K562 (cell line): ENCODE data around the gene ACADL. TPM values are rescaled to one million over a fixed set of nuclear protein-coding genes. Genes with fewer than 3 reads are reported as not detected.

Experiments used
- ATAC-seq: fragments of 200-7000 bp; cut with Tn5 transposase; 3 replicates; pipeline ENCODE4 v1.9.1; 2020; ENCODE audit warnings: moderate library complexity
- BruUV-seq: library from RNA; stranded (reverse); fragments of 400-500 nt; replicated peaks from 2 replicates; lab custom pipeline; 2021; lab: Mats Ljungman, UMichigan
- CTCF ChIA-PET: fragments of 300-600 bp; formaldehyde crosslinking; extraction: SDS; loops from one replicate; lab custom pipeline; 2021; ENCODE audit warnings: low intra/inter-chr PET ratio; lab: Yijun Ruan, JAX
- POLR2A ChIA-PET: fragments of 300-600, 350-650 bp; sonication (Branson Sonifier 250); formaldehyde crosslinking; extraction: SDS; loops from one replicate; lab custom pipeline; 2021; ENCODE audit warnings: antibody characterized with exemption, inconsistent platforms; lab: Yijun Ruan, JAX
- DNase-seq, 4 experiments: peaks; one replicate each; pipeline versions ENCODE4 v3.0.0 to v3.0.0-alpha.2; 2011 to 2018; ENCODE audit warnings: low spot score in 3 of 4, mixed read lengths in 3 of 4; ENCODE audit errors: extremely low read depth in 1 of 4
- FAIRE-seq: peaks from 2 replicates; lab custom pipeline; 2011; peaks lifted over from hg19 to GRCh38; lab: Jason Lieb, UNC
- H2AFZ ChIP-seq: 2 replicates; pipeline ENCODE4 v1.6.0; 2011; ENCODE audit warnings: low read depth, low read length, control low read depth, inconsistent platforms
- H3K27ac ChIP-seq: fragments of 200-600 bp; 3 replicates; pipeline ENCODE4 v1.8.0; 2011; ENCODE audit warnings: low read depth, mild to moderate bottlenecking, control low read depth, inconsistent platforms, low read length, moderate library complexity, mixed read lengths; ENCODE audit errors: extremely low read depth
- H3K27me3 ChIP-seq, 2 experiments: fragments of 300-600 bp in 1 of 2; 2 replicates in 1 of 2; 3 replicates in 1 of 2; pipeline versions ENCODE4 v1.6.0 to v1.8.0; 2011; ENCODE audit warnings: inconsistent platforms in 2 of 2, low read length in 2 of 2, mild to moderate bottlenecking in 1 of 2, mixed read lengths in 1 of 2, moderate library complexity in 1 of 2; ENCODE audit not compliant: control insufficient read depth in 2 of 2, insufficient read depth in 2 of 2
- H3K36me3 ChIP-seq: fragments of 300-600 bp; 3 replicates; pipeline ENCODE4 v1.8.0; 2011; ENCODE audit warnings: mild to moderate bottlenecking, low read length, inconsistent platforms; ENCODE audit not compliant: control insufficient read depth, insufficient read depth
- H3K4me1 ChIP-seq, 2 experiments: fragments of 200-600 bp in 1 of 2; replicated peaks in 1 of 2; 2 replicates in 1 of 2; 3 replicates in 1 of 2; pipeline versions ENCODE4 v1.5.1 to v1.8.0; 2011; ENCODE audit warnings: inconsistent platforms in 2 of 2, low read length in 2 of 2, mild to moderate bottlenecking in 1 of 2, mixed read lengths in 1 of 2, moderate library complexity in 1 of 2; ENCODE audit not compliant: control insufficient read depth in 2 of 2, insufficient read depth in 2 of 2
- H3K4me2 ChIP-seq: 2 replicates; pipeline ENCODE4 v1.6.1; 2011; ENCODE audit warnings: low read length, control low read depth, inconsistent platforms, mixed read lengths; ENCODE audit not compliant: insufficient read depth
- H3K4me3 ChIP-seq: fragments of 200-600 bp; sonication (generic), shearing (Covaris generic); 2 replicates; pipeline ENCODE4 v1.5.1; 2016; ENCODE audit warnings: control low read depth, inconsistent platforms
- H3K79me2 ChIP-seq: fragments of 200-600 bp; 3 replicates; pipeline ENCODE4 v1.8.0; 2011; ENCODE audit warnings: low read length, inconsistent platforms; ENCODE audit not compliant: control insufficient read depth, insufficient read depth
- H3K9ac ChIP-seq, 2 experiments: 2 replicates each; pipeline versions ENCODE4 v1.6.0 to v1.6.1; 2011; ENCODE audit warnings: low read depth in 2 of 2, low read length in 2 of 2, control low read depth in 1 of 2, inconsistent platforms in 1 of 2, mild to moderate bottlenecking in 1 of 2, mixed read lengths in 1 of 2; ENCODE audit not compliant: insufficient read depth in 1 of 2
- H3K9me1 ChIP-seq: one replicate; pipeline ENCODE4 v1.6.0; 2011; ENCODE audit warnings: inconsistent platforms, mild to moderate bottlenecking, low read length, moderate library complexity; ENCODE audit not compliant: control insufficient read depth, insufficient read depth
- H3K9me3 ChIP-seq: replicated peaks from 2 replicates; pipeline ENCODE4 v1.5.1; 2011; ENCODE audit warnings: low read depth, low read length, inconsistent platforms; ENCODE audit not compliant: control insufficient read depth, insufficient read depth
- H4K20me1 ChIP-seq: replicated peaks from 2 replicates; pipeline ENCODE4 v1.6.1; 2011; ENCODE audit warnings: low read length, inconsistent platforms, mixed read lengths; ENCODE audit not compliant: control insufficient read depth, insufficient read depth
- ARID3B ChIP-seq: fragments of 250-450 bp; sonication (Bioruptor Pico); IDR thresholded peaks from 2 replicates; pipeline ENCODE4 v1.4.0; 2020; ENCODE audit warnings: borderline replicate concordance
- CAMTA2 ChIP-seq: fragments of 250-450 bp; sonication (Bioruptor Pico); conservative IDR thresholded peaks from 2 replicates; pipeline ENCODE4 v1.5.1; 2022
- DDX20 ChIP-seq: fragments of 450-650 bp; IDR thresholded peaks from 2 replicates; pipeline ENCODE4 v1.6.1; 2016; ENCODE audit warnings: missing genetic modification characterization, low read depth, mild to moderate bottlenecking, missing compliant biosample characterization, moderate library complexity
- HDGF ChIP-seq: fragments of 450-650 bp; IDR thresholded peaks from 2 replicates; pipeline ENCODE4 v1.6.1; 2016
- HOMEZ ChIP-seq: fragments of 250-450 bp; sonication (Bioruptor Pico); IDR thresholded peaks from 2 replicates; pipeline ENCODE4 v1.4.0; 2020; ENCODE audit warnings: mild to moderate bottlenecking, moderate library complexity
- MYBL2 ChIP-seq, 2 experiments: fragments of 450-650 bp in 1 of 2; sonication (generic) in 1 of 2; formaldehyde crosslinking in 1 of 2; IDR thresholded peaks; 2 replicates each; pipeline versions ENCODE4 v1.6.1 to v1.8.1; 2017 to 2022; ENCODE audit warnings: borderline replicate concordance in 1 of 2, inconsistent platforms in 1 of 2, low read depth in 1 of 2, mild to moderate bottlenecking in 1 of 2, missing genetic modification reagents in 1 of 2, moderate library complexity in 1 of 2
- NFE2L1 ChIP-seq: fragments of 450-650 bp; IDR thresholded peaks from 2 replicates; pipeline ENCODE4 v1.6.1; 2016; ENCODE audit warnings: missing genetic modification characterization, low read depth, mild to moderate bottlenecking, missing compliant biosample characterization, moderate library complexity, borderline replicate concordance
- NR0B1 ChIP-seq: fragments of 450-650 bp; IDR thresholded peaks from one replicate; pipeline ENCODE4 v1.6.1; 2018; ENCODE audit warnings: mild to moderate bottlenecking, moderate library complexity; ENCODE audit not compliant: partially characterized antibody
- RAD21 ChIP-seq, 2 experiments: fragments of 250-450 bp in 1 of 2; fragments of 450-650 bp in 1 of 2; sonication (Bioruptor Pico) in 1 of 2; formaldehyde crosslinking in 1 of 2; IDR thresholded peaks in 1 of 2; conservative IDR thresholded peaks in 1 of 2; 2 replicates each; pipeline versions ENCODE4 v1.4.0 to v1.8.0; 2020 to 2022; ENCODE audit warnings: mild to moderate bottlenecking in 2 of 2, moderate library complexity in 1 of 2
- SREBF1 ChIP-seq: fragments of 150-350 bp; IDR thresholded peaks from 2 replicates; pipeline ENCODE4 v1.6.1; 2014; ENCODE audit warnings: antibody characterized with exemption, low read depth, low read length, borderline replicate concordance
- TAF15 ChIP-seq: fragments of 200-400 bp; formaldehyde crosslinking; IDR thresholded peaks from 2 replicates; pipeline ENCODE4 v1.6.1; 2017; ENCODE audit warnings: mild to moderate bottlenecking, low read depth, low read length, moderate library complexity
- USF1 ChIP-seq: sonication (generic); formaldehyde crosslinking; IDR thresholded peaks from 2 replicates; pipeline ENCODE4 v1.9.0; 2022; ENCODE audit warnings: mild to moderate bottlenecking, missing genetic modification reagents
- YBX1 ChIP-seq: fragments of 450-650 bp; IDR thresholded peaks from 2 replicates; pipeline ENCODE4 v1.7.1; 2016; ENCODE audit warnings: mild to moderate bottlenecking
- ZNF347 ChIP-seq: fragments of 450-650 bp; formaldehyde crosslinking; IDR thresholded peaks from 2 replicates; pipeline ENCODE4 v1.4.0; 2020; ENCODE audit warnings: low read depth, mild to moderate bottlenecking, moderate library complexity
- ZNF764 ChIP-seq: fragments of 250-450 bp; sonication (Bioruptor Pico); IDR thresholded peaks from 2 replicates; pipeline ENCODE4 v1.4.0; 2020; ENCODE audit warnings: low read depth, mild to moderate bottlenecking, moderate library complexity
- in situ Hi-C: fragments of 300-500 bp; cut with MboI; formaldehyde crosslinking; loops from 4 replicates; pipeline ENCODE4 v1.15.0; 2018; ENCODE audit warnings: inconsistent platforms, mixed read lengths
- intact Hi-C: fragments of 100-400 bp; cut with micrococcal nuclease; formaldehyde crosslinking; loops from 2 replicates; pipeline ENCODE4 v1.14.2; 2022
- polyA plus RNA-seq, 8 experiments: library from polyadenylated mRNA; depleted of rRNA in 4 of 8; stranded (reverse) in 5 of 8; unstranded in 3 of 8; fragments of >200 nt; fragmentation: Nextera tagmentation in 2 of 8; fragmentation: Illumina TruSeq in 1 of 8; extraction: Ambion mirVana in 2 of 8; extraction: Trizol in 1 of 8; gene quantifications; 2 replicates each; pipeline versions ENCODE4 v1.2.1 to v1.2.3, GENCODE V29; 2011 to 2014; ENCODE audit warnings: inconsistent platforms in 1 of 8, missing spikeins in 1 of 8
- total RNA-seq, 7 experiments: library from RNA; depleted of rRNA in 6 of 7; stranded (reverse); fragments of >200 nt in 6 of 7; fragmentation: Illumina TruSeq in 2 of 7; extraction: Trizol in 2 of 7; gene quantifications; 2 replicates each; pipeline versions ENCODE4 v1.2.1 to v1.2.3, GENCODE V29; 2011 to 2021; ENCODE audit warnings: low replicate concordance in 1 of 7

ACADL gene
- total and polyA plus RNA-seq, 9 of the 15 experiments (the other 6 are each of a cell fraction or from before 2014, with no cell fraction given), result 0.07 TPM; not detected in 8

- no peak for TF ChIP-seq ARID3B (CRISPR knock-in tag)
- TF ChIP-seq, all 486 proteins: peak for 0
Measured at GRCh38 chr2:210157526-210157925, 67.7 kb downstream of the ACADL start (continued).

GRCh38 chr2:210147614-210148013 is 77.6 kb downstream of the ACADL start:
- Histone ChIP-seq H3K9me3 (no peaks in the 10 kb centered on the region), H4K20me1 (no peaks in the 10 kb centered on the region), H3K36me3 (no peaks in the 10 kb centered on the region), H3K4me1 (no peaks in the 10 kb centered on the region), H2AFZ (no peak overlapping the region), H3K79me2 (no peaks in the 10 kb centered on the region), H3K27me3 (no peaks in the 10 kb centered on the region), H3K9ac (no peak overlapping the region), H3K4me2 (no peak overlapping the region), H3K9me1 (no peaks in the 10 kb centered on the region), H3K4me3 (no peak overlapping the region), H3K27ac (no peak overlapping the region)
- BruUV-seq, result no TSS peak
- in situ Hi-C loops, result no loop called here
- ChIA-PET POLR2A (no interaction called here), CTCF (no interaction called here)
- FAIRE-seq (no peak), ATAC-seq (no peak), DNase-seq (no peak)
- TF ChIP-seq SREBF1 (no peak), YBX1 (no peak), ZNF764 (CRISPR knock-in tag) (no peak), NR0B1 (no peak), ZNF347 (CRISPR knock-in tag) (no peak), TAF15 (no peak), MYBL2 (IDR thresholded peaks at IDR 0.05; ENCODE audit: low read depth) (no peak), MYBL2 (CRISPR knock-in tag; IDR thresholded peaks at IDR 0.05; ENCODE audit: borderline replicate concordance) (no peak), RAD21 (CRISPR knock-in tag; conservative IDR thresholded peaks at IDR 0.05 in 1 of 2, IDR thresholded peaks at IDR 0.05 in 1 of 2) (no peak), HOMEZ (CRISPR knock-in tag) (no peak), DDX20 (tag) (no peak), HDGF (no peak), NFE2L1 (tag) (no peak), USF1 (no peak), CAMTA2 (CRISPR knock-in tag) (no peak)
- intact Hi-C loops, result no loop called here
